GM21825 (cell line): ENCODE data around the gene OGG1.
"Not testable (repeated sequence)": the region's sequence is repeated elsewhere in the genome, so short reads cannot be mapped to it uniquely, and the experiment has no call there.

Source experiments
- ATAC-seq: cut with Tn5 transposase; IDR thresholded peaks from one replicate; pipeline ENCODE4 v1.9.1; 2021; ENCODE audit warnings: mild to moderate bottlenecking, moderate library complexity; ENCODE audit not compliant: unreplicated experiment

OGG1 gene

DNA sequence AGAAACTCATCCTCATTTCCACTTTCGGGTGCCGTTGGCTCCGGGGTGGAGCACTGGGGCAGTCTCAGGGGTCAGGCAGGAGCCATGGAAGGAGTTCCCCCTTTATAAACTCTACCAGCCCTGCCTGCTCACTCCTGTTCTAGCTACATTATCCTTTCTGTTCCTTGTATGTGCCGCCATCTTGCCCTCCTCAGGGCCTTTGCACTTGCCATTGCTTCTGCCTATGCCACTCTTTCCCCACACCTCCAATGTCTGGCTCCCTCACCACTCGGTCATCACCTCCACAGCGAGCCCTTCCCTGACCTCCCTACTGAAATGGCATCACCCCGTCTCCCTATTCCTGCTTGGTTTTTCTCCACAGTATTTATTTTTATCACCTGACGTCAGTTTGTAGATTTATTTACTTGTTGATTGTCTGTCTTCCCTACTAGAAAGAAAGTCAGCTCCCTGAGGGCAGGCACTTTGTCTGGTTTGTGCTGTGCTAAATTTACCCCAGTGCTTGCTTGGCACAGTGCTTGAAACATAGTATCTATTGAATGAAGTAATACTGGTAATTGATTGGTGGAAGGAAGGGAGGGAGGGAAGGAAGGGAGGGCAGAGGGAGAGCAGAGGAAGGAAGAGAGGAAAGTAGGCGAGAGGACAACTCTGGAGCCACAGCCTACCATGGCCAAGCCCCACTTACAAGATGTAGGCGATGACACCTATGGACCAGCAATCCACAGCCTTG is 11.2 kb downstream of the OGG1 start:
- no peak for ATAC-seq

GRCh38 chr3:9761919-9762318 is 12.2 kb downstream of the OGG1 start:
- no peak for ATAC-seq

- no peak for ATAC-seq
Measured at GRCh38 chr3:9762871-9763270, 13.1 kb downstream of the OGG1 start.

DNA sequence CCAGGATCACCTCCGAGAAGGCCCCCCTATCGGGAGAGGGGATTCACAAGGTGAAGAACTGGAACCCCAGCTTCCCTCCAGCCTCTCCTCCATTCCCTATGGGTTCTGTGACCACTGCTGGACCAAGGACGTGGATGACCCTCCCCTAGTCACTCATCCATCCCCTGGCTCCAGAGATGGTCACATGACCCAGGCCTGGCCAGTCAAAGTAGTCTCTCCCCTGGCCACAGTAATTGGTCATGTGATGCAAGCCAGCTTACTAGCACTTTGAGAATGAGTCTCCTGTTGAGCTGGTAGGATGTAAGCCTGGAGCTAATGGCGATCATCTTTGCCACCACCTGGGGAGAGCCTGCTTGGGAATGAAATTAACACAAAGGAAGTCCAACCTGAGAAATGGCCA is 16.1 kb downstream of the OGG1 start:
- no peak for ATAC-seq

- no peak for ATAC-seq
Measured at GRCh38 chr3:9767418-9767817, 17.7 kb downstream of the OGG1 start.

GRCh38 chr3:9768141-9768775 is 18.5 kb downstream of the OGG1 start:
- ATAC-seq, result no peak

- no peak for ATAC-seq
Measured at GRCh38 chr3:9769012-9769411, 19.3 kb downstream of the OGG1 start.

GRCh38 chr3:9769426-9770275 is 19.9 kb downstream of the OGG1 start, which contains the start of gene CAMK1:
Gene CAMK1 (minus strand): TSS chr3:9769947. CDS start chr3:9767749, 2,198 bp downstream.
- ATAC-seq, result no peak

GRCh38 chr3:9770276-9770812 is 20.6 kb downstream of the OGG1 start:
- ATAC-seq, result no peak

- not testable (repeated sequence) for ATAC-seq
Measured at GRCh38 chr3:9771007-9771406, 21.3 kb downstream of the OGG1 start.

- no peak for ATAC-seq
Measured at GRCh38 chr3:9776896-9777693, 27.3 kb downstream of the OGG1 start.

- no peak for ATAC-seq
Measured at GRCh38 chr3:9777694-9778021, 27.9 kb downstream of the OGG1 start.

GRCh38 chr3:9778143-9779074 is 28.7 kb downstream of the OGG1 start:
- ATAC-seq, result no peak

GRCh38 chr3:9779075-9779593 is 29.4 kb downstream of the OGG1 start:
- ATAC-seq, result no peak

GRCh38 chr3:9779721-9780457 is 30.1 kb downstream of the OGG1 start:
- ATAC-seq, result no peak

DNA sequence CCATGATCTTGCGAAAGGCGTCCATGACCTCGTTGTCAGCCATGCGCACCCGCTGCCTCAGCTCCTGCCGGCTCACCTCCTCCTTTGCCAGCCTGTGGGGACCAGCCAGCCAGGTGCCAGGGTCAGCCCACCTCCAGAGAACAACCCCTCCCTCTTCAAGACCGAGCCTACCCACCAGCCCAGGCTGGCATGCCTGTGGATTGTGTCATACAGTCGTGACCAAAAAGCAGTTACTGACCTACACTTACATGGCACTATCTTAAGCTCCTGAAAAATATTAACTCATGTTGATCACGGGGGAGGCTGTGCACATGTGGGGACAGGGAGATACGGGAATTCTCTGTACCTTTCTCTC is 30.7 kb downstream of the OGG1 start:
- no peak for ATAC-seq

- no peak for ATAC-seq
Measured at GRCh38 chr3:9780910-9781309, 31.2 kb downstream of the OGG1 start.

DNA sequence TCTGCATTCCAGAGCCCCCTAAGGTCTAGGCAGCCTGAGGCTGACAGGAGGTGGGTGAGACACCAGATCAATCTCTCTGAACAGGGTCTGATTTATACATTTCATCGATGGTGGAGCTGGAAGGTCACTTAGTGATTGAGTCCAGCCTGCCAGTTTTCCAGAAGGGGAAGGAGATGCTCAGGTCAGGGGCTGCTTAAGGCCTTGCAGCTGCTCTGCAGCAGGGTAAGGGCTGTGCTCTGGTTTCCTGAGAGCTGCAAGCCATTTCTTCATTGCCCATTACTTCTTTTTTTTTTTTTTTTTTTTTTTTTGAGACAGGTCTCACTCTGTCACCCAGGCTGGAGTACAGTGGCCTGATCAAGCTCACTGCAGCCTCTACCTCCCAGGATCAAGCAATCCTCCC is 31.8 kb downstream of the OGG1 start:
- ATAC-seq, result no peak
